Activated CD8-positive, alpha-beta memory T cell treated with anti-CD3 and anti-CD28 coated beads, Interleukin-2, amount 50 U/mL, for 1 hour (primary cell): ENCODE measurements around the gene KRT27.
"Not testable (repeated sequence)": the region's sequence is repeated elsewhere in the genome, so short reads cannot be mapped to it uniquely, and the experiment has no call there.

ENCODE experiments used
- DNase-seq: peaks from one replicate; pipeline ENCODE4 v3.0.0-alpha.2; 2020; ENCODE audit errors: extremely low read depth

Gene KRT27

GRCh38 chr17:40782450-40782849, at the start of gene KRT27:
Gene KRT27 (minus strand): TSS chr17:40782550. CDS start chr17:40782493, 57 bp downstream.
- DNase-seq = no peak

- DNase-seq = no peak
These were observed 47.9 kb upstream of the KRT27 start for GRCh38 chr17:40830085-40830776.

- no peak for DNase-seq
These were observed 46.2 kb upstream of the KRT27 start for GRCh38 chr17:40828454-40829044.

GRCh38 chr17:40827746-40828453, 45.5 kb upstream of the KRT27 start:
- no peak for DNase-seq

- DNase-seq = no peak
These were observed 43.2 kb upstream of the KRT27 start for GRCh38 chr17:40825599-40825998.

- DNase-seq = no peak
These were observed 41.9 kb upstream of the KRT27 start for GRCh38 chr17:40824015-40824832.

GRCh38 chr17:40822132-40822812, 39.9 kb upstream of the KRT27 start, which contains the start of gene KRT10:
Gene KRT10 (minus strand): TSS chr17:40822614. CDS start chr17:40822585, 29 bp downstream.
- DNase-seq = no peak

- no peak for DNase-seq
These were observed 39.2 kb upstream of the KRT27 start for GRCh38 chr17:40821536-40821935.

GRCh38 chr17:40820228-40820838, 38.0 kb upstream of the KRT27 start:
- DNase-seq = no peak

GRCh38 chr17:40819528-40820125, 37.3 kb upstream of the KRT27 start:
- no peak for DNase-seq

GRCh38 chr17:40818733-40819527, 36.6 kb upstream of the KRT27 start:
- peak; percentile 35 for DNase-seq

GRCh38 chr17:40818343-40818732, 36.0 kb upstream of the KRT27 start:
- no peak for DNase-seq

GRCh38 chr17:40817103-40817682, 34.8 kb upstream of the KRT27 start:
- DNase-seq = no peak

- no peak for DNase-seq
These were observed 34.2 kb upstream of the KRT27 start for GRCh38 chr17:40816569-40816968.

GRCh38 chr17:40815381-40815780, 33.0 kb upstream of the KRT27 start:
- no peak for DNase-seq

- not testable (repeated sequence) for DNase-seq
These were observed 32.3 kb upstream of the KRT27 start for GRCh38 chr17:40814657-40815056.

- DNase-seq = no peak
These were observed 31.5 kb upstream of the KRT27 start for GRCh38 chr17:40813804-40814203.

- no peak for DNase-seq
These were observed 30.3 kb upstream of the KRT27 start for GRCh38 chr17:40812639-40813038.

GRCh38 chr17:40810494-40810893, 28.1 kb upstream of the KRT27 start:
- DNase-seq = no peak
